HT1080 (cell line): Measurements from ENCODE around the gene ADAR. TPM values are rescaled to one million over a fixed set of nuclear protein-coding genes. Genes with fewer than 3 reads are reported as not detected.

Source experiments
- DNase-seq: peaks from one replicate; pipeline ENCODE4 v3.0.0-alpha.2; 2015; ENCODE audit warnings: low read depth
- total RNA-seq: library from RNA; depleted of rRNA; stranded (reverse); fragments of >200 nt; shearing (Covaris generic); gene quantifications from 2 replicates; pipeline ENCODE4 v1.2.3, GENCODE V29; 2014

Gene ADAR
- total RNA-seq, 1 experiment from 2014 or later, result 107 TPM

DNA sequence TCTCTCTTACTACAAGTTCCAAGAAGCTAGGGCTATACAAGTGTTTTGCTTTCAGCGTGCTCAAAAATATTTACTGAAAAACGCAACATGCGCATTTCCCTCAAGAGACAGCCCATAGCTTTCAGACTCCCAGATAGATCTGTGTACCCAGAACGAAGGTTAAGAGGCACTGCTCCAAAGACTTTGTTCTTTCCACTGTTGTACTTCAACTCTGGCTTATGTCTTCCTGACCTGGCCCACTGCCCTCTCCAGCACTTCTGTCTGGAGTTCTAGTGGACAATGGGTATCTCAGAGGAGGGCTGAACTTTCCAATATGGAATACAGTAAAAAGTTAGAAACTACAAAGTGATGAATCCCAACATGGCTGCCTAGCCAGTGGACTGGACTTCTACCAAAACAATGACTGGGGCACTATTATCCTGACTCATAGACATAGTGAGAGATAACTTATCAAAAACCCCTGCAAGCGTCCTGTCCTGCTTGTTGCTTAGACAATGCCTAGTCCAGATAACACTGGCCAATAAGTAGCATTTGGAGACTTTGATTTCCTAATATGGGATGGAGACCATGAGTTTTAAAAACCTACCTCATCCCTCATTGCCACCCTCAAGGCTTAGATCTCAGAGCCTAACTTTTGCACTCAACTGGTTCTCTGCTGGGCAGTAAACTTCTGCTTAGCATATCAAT, 8.8 kb upstream of the ADAR start:
- DNase-seq, result no peak

DNA sequence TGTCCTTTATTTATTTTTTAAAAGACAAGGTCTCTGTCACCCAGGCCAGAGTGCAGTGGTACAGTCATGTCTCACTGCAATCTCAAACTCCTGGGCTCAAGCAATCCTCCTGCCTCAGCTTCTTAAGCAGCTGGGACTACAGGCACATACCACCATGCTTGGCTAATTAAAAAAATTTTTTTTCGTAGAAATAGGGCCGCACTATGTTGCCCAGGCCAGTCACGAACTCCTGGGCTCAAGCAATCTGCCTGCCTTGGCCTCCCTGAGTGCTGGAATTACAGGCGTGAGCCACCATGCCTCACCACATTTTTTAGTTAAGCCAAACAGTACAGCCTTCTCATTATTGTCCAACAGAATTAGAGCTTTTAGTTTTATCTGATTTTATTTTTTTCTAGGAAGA, 7.4 kb upstream of the ADAR start:
- DNase-seq, result no peak

DNA sequence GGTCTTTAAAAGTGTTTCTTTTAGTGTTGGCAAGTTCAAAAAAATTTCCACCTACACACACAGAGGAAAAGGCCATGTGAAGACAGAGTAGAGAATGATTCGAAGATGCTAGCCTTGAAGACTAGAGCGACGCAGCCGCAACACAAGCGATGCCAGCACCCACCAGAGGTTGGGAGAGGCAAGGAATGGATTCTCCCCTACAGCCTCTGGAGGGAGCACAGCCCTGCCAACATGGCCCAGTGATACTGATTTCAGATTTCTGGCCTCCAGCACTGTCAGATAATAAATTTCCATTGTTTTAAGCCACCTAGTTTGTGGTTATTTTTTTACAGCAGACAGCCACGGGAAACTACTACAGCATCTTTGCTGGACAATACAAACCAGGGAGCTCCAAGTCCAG, 6.9 kb upstream of the ADAR start:
- DNase-seq, result no peak

DNA sequence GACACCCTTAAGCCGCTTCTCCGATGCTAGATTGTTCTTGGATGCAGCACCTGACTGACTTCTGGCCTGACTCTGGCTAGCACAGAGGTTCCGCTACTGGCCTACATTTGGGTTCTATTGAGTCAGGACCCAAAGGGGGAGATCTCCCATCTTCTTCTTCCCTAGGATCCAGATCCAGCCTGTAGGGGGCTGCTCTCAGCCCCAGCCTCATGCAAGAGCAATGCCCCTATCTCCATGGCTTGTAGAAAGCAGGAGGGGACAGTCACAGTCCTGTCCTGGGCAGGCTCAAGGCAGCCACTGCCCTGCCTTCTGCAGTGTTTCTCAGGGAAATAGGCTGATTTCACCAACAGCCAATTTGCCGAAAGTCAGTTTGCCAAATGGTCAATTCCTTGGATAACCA, 6.3 kb upstream of the ADAR start:
- no peak for DNase-seq

DNA sequence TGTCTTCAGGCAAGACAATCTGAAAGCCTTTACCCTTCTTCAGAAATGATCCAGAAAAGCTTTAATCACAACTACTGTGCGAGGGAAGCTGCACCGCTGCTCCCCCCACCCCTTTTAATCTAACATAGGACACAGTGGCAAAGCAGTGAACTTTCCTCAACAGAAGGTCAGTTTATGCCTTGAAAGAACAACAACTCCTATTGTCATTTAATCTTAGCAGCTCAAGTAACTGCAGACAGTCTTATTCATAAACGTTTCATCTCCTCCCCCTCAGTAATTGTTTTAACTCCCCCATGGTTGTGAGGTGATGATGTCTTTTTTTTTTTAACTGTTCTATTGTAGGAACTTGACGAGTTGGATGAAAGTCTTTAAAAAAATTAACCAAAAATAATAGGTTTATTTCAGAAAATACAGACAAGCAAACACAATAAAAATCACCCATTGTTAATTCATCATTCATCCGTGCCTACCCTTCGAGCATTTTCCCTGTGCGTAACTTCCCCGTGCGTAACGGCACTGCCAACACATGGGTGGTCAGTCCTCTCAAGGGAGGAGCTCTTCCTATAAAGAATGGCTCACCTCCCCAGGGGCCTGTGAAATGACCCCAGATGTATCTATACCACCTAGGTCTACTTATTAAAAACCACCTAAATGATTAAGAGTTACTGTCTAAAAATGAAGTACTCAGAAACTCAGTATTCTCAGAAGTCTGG, 3.3 kb upstream of the ADAR start:
- no peak for DNase-seq

DNA sequence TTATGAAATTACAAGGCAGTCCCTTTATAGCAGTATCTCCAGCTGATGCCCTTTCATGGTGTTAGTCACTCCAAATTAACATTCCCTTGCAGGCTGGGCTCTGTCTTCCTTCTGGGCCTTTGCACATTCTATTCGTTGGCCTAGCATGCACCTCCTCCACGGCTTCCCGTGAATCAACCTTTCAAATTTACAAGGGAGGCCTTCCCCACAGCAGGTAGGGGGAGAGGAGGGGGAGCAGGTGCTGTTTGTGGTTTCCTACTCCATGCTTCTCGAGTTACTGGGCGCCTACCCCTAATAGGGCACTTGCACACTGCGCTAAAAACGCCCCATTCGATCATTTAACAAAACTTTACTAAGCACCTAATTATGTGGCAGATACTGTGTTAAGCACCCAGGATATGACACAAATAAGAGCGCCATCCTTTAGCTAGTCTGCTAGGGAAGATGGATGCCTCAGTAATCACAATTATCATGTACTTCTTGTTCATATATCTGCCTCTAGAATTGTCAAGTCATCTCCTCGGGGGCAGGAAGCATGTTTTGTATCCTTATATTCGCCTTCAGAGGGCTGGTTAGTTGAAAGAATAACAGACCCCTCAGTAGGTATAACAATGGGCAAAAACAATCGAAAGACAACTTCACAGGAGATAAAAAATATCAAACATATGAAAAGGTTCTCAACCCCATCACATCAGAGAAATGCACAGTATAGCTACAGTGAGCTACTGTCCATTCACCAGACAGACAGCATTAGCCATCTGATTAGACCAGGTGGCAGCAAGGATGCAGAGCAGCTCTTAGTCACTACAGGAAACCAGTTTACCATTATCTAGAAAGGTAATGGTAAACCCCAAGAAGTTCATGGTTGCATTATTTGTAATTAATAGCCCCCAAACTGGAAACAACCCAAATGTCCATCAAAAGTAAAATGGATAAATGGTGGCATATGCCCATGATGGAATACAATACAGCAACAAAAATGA, 1.7 kb upstream of the ADAR start:
- DNase-seq, result peak; percentile 18

DNA sequence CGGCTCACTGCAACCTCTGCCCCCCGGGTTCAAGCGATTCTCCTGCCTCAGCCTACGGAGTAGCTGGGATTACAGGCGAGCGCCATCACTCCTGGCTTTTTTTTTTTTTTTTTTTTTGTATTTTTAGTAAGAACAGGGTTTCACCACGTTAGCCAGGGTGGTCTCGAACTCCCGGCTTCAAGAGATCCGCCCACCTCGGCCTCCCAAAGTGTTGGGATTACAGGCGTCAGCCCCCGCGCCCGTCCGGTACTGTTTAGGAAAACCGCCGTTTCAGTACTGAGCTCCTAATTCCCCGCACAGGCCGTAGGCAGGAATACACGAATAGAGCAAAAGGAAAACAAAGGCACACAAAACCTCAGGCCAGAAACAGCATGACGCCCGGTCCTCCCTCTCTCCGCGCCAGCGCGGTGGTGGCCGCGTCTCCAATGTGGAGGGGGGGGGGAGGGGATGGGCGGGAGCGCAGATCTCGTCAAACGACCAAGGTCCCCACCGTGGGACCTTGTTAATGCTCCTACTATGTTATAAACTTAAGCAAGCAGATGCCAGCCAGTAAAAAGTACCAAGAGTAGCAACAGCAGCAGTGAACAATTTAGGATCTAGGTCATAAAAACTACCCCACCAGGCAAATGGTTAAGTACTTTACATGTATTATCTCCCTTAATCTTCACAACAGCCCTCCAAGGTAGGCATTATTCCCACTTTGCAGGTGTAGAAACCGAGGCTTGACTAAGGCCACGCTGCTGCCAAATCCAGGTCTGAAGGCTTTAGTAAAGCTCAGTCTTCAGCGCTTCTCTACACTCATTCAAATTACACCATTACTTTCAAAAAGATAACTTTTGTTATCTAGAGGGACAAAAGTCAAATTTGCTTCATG, 648 bp upstream of the ADAR start:
- peak; percentile 45 for DNase-seq

DNA sequence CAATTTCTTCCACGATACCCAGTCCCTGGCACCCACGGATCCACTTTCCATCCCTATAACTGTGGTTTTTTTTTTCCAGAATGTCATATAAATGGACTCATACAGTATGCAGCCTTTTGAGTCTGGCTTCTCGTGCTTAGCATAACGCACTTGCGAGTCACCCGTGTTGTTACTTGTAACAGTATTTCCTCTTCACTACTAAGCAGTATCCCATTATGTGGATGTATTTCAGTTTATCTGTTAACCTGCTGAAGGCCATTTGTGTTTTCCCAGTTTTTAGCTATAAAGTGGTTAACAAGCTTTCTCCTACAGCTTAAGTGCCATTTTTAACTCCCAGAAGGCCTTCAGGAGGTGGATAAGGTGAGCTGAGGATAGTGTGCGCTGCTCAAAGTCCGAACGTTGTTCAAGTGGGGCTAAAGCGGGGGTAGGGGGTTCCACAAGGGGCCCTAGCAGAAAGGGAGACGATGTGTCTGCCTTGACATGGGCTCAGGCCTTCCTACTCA, 829 bp downstream of the ADAR start:
- DNase-seq, result peak; percentile 19

DNA sequence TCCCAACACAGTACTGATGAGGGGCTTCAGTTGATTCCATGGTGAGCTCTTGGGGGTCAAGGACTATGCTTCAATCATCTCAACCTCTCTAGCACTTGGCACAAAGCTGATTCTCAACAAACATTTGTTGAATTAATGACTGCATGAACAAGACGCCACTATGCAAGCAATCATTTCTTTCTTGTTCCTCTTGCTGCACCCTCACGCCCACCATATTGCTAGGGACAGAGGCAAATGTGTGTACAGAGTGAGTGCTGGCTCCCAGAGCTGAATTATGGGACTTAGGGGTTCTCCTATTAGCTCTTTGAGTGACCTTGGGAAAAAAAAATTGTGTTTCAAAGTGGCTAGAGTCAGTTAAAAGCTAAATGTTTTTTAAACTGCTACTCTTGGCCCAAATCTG, 2.5 kb downstream of the ADAR start:
- no peak for DNase-seq

DNA sequence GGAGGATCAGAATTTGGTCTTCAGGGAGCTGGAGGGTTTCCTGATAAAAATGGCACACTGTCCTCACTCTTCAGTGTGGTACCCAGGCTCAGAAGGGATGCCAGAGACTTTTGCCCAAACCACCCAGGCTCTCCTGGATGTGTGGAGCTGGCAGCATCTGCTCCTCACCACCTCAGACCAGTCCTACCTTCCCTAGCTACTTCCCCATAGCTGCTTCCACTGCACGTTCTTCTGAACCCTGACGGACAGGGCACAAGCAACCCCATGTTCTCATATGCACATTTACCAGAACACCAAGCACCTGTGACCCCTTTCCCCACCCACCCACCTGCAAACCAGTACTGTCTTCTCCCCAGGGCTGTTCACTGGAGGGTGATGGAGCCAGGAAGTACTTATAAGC, 4.7 kb downstream of the ADAR start:
- DNase-seq, result no peak

DNA sequence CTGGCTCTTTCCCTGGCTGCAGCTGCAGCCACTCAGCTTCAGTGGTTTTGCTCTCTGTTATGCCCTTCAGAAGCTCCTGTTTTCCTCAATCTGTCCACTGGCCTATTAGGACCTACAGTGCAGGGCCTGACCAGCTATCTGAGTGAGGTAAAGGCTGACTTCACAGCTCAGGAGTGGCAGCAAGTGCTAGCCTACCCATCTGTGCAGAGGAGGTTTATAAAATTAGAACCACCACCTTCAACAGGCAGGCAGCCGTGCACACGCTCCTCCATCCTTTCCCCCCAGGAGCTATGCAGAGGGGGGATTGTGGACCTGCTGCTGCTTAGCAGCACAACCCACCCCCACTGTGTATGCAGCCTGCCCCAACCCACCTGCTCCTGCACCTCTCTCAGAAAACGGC, 8.3 kb downstream of the ADAR start:
- no peak for DNase-seq

DNA sequence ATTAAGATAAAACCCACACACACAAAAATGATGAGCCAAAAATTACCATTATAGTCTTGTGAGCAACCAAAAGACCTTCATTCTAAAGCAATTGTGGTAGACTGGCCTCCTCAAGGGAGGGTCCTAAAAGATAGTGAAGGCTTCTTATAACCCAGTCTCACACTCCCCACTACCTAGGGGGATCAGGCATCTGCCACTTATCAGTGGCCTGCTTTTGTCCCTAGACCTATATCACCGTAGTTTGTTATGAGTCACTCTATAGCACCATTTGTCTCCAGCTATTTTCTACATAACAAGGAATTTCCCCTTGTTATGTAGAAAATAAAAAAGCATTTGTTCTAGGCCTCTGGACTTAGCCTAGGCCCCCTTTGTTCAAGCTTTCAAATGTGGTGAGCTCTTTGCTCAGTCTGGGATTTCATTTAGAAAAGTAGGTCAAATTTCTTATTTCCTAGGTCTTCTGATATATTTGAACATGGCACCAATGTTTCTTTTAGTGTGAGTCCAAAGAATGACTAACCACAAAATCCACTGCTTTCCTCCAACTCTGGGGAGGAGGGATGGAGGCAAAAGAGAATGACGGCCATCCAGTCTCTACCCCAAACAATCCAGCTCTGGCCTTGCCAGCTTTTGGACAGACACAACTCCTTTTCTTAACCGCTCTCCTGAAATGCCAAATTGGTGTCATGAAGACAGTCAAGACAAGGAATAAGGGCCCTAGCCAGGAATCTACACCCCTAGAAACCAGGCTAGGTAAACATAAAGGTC, 8.9 kb downstream of the ADAR start:
- no peak for DNase-seq

DNA sequence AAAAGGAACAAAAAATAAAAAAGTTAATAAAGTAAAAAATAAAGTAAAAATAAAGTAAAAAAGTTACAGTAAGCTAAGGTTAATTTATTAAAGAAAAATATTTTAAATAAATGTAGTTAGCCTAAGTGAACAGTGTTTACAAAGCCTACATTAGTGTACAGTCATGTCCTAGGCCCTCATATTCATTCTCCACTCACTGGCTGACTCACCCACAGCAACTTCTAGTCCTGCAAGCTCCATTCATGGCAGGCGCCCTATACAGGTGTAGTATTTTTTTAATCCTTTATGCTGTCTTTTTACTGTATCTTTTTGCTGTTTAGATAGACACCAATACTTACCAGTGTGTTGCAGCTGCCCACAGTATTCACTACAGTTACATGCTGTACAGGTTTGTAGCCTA, 12.4 kb downstream of the ADAR start:
- DNase-seq, result peak; percentile 56

DNA sequence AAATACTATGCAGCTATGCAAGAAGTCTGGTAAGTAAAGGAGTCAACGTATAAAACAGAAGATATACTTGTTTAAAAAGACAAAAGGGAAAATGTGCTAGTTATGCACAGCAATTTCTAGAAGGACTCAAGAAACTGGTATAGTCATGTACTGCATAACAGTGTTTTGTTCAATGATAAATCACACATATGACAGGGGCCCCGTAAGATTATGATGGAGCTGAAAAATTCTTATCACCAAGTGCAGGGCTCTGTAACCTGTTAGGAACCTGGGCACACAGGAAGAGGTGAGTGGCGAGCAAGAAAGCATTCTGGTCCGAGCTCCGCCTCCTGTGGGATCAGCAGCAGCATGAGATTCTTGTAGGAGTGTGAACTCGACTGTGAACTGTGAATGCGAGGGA, 13.2 kb downstream of the ADAR start:
- DNase-seq, result no peak

DNA sequence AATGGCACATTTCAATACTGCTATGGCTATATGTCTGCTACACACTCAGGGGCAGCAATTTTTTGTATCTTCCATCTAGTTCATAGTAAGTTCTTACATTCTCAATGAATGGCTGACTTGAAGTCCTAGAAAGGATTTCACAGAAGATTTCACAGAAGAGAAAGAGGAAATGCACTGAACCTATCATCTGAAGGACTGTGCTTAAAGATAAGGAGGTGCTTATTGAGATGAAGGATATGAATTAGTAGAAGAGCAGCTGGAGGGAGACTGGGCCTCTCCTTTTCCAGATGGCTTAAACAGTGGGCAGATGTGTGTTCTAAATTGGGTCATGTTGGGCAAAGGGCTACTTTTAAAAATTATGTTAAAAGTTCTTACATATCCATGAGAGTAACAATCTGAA, 14.6 kb downstream of the ADAR start:
- DNase-seq, result no peak

DNA sequence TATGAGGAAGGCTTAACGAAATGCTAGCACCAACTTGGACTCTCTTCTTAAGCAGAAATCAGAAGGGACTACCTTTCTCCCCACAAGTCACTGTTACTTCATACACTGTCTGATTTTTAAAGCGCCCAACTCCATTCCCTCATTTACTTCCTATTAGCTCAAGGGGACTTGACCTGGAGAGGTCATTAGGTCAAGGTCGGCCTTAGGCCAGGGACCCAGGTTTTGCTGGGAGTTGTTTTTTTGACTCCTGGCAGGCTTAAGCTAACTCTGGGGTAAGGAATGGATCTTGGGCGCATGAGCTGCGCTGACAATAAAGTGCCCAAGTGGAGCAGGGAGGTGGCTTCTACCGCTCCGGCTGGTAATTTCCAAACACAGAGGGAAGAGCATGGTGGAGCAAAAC, 16.8 kb downstream of the ADAR start:
- DNase-seq, result no peak

DNA sequence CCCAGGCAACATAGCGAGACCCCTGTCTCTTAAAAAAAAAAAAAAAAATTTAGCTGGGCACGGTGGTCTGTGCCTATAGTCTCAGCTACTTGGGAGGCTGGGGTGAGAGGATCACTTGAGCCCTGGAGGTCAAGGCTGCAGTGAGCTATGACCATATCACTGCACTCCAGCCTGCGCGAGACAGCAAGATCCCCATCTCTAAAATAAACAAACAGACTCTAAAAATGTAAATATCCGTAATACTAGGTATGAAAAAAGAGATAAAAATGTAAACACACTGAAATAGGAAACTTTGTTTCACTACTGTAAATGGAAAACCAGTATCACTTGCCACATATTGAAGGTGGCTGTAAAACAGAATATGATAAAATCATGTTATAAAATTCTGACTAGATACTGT, 17.2 kb downstream of the ADAR start:
- no peak for DNase-seq

DNA sequence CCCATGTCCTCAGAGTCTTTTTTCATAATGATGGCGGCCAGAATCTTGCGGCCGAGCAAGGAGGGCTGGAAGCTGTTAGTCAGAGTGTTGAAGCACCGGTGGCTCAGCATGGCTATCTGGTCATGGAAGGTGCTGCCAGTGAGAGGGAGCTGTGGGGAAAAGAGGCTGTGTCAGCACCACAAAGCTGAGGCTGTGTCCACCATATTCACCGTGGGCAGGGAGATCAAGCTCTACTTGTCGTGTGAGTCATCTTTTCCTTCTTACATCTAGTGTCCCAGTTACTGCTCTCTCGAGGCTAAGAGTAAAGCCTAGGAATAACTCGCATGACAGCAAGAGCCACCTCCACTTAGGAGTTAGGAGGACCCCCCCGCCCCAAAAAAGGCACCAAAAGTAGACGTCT, 18.2 kb downstream of the ADAR start:
- DNase-seq, result no peak

DNA sequence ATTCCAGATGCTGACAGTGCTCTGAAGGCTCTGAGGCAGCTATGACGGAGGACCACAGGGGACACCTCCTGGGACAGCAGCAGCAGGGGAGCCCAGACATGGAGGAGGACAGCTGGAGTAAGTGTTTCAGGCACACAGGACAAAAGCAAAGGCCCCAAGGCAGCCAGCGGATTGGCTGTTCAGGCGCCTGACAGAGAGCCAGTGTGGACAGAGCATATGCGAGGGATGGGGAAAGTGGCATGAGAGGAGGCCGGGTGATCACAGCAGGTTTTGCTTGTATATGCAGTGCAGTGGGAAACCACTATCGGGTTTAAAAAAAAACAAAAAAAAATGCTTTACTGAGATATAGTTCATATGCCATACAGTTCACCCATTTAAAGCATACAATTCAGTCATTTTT, 21.3 kb downstream of the ADAR start:
- no peak for DNase-seq

DNA sequence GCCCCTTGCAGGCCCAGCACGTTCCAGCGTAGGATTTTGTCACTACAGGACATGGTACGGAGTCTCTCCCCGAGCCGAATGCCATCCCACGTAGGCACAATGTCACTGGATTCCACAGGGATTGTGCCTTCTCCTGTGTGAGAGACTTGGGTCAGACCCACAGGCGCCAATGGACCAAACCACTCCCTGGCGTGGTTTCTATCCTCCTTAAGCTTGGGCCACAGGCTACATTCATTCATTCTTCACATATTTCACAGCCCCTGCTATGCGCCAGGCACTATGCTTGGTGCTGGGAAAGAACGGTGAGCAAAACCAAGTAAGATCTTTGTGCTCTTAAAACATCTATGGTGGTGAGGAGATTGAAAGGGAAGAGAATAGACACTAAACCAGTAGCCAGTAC, 21.8 kb downstream of the ADAR start:
- no peak for DNase-seq
